WTC11 (cell line): ENCODE data around the gene TRIM66. TPM values are rescaled to one million over a fixed set of nuclear protein-coding genes. Genes with fewer than 3 reads are reported as not detected.

Experiments used
- ATAC-seq: fragments of 200-7000 bp; cut with Tn5 transposase; 2 replicates; pipeline ENCODE4 v1.10.0; 2021; ENCODE audit warnings: mild to moderate bottlenecking, moderate library complexity
- CTCF ChIA-PET: fragments of 300-600 bp; sonication (Branson Sonifier 250); formaldehyde crosslinking; loops from one replicate; lab custom pipeline; 2021; ENCODE audit warnings: antibody characterized with exemption; lab: Charles Lee
- POLR2A ChIA-PET: fragments of 350-600 bp; sonication (Branson Sonifier 250); formaldehyde crosslinking; loops from one replicate; lab custom pipeline; 2021; ENCODE audit warnings: antibody characterized with exemption; lab: Charles Lee
- DNase-seq: peaks from one replicate; pipeline ENCODE4 v3.0.0; 2021; ENCODE audit warnings: low spot score
- H3K27ac Mint-ChIP-seq: 2 replicates; pipeline ENCODE4 v1.8.0; 2021; ENCODE audit warnings: mixed read lengths
- H3K27me3 Mint-ChIP-seq: 2 replicates; pipeline ENCODE4 v1.8.0; 2021; ENCODE audit warnings: low read depth, mild to moderate bottlenecking, moderate library complexity, mixed read lengths
- H3K36me3 Mint-ChIP-seq: 2 replicates; pipeline ENCODE4 v1.8.0; 2021; ENCODE audit warnings: mixed read lengths
- H3K4me1 Mint-ChIP-seq: 2 replicates; pipeline ENCODE4 v1.8.0; 2022; ENCODE audit warnings: mixed read lengths
- H3K4me3 Mint-ChIP-seq: 2 replicates; pipeline ENCODE4 v1.8.0; 2021; ENCODE audit warnings: mild to moderate bottlenecking, moderate library complexity, mixed read lengths
- H3K9me3 Mint-ChIP-seq: 2 replicates; pipeline ENCODE4 v1.8.0; 2021; ENCODE audit warnings: mixed read lengths
- CREM ChIP-seq: sonication (generic); formaldehyde crosslinking; IDR thresholded peaks from 2 replicates; pipeline ENCODE4 v1.8.1; 2022; ENCODE audit warnings: mild to moderate bottlenecking, missing genetic modification reagents, moderate library complexity
- ELF4 ChIP-seq: sonication (generic); formaldehyde crosslinking; IDR thresholded peaks from 2 replicates; pipeline ENCODE4 v1.8.1; 2022; ENCODE audit warnings: low read depth, mild to moderate bottlenecking, moderate library complexity, missing genetic modification reagents
- ESRRA ChIP-seq: sonication (generic); formaldehyde crosslinking; IDR thresholded peaks from 2 replicates; pipeline ENCODE4 v1.8.1; 2022; ENCODE audit warnings: mild to moderate bottlenecking, missing genetic modification reagents, borderline replicate concordance
- KAT7 ChIP-seq: sonication (generic); formaldehyde crosslinking; IDR thresholded peaks from 2 replicates; pipeline ENCODE4 v1.8.1; 2023; ENCODE audit warnings: missing genetic modification reagents, mild to moderate bottlenecking, borderline replicate concordance
- NFYB ChIP-seq: sonication (generic); formaldehyde crosslinking; conservative IDR thresholded peaks from 2 replicates; pipeline ENCODE4 v1.8.0; 2022; ENCODE audit warnings: low read depth, missing genetic modification reagents
- NR2C2 ChIP-seq: sonication (generic); formaldehyde crosslinking; IDR thresholded peaks from 2 replicates; pipeline ENCODE4 v1.8.0; 2022; ENCODE audit warnings: mild to moderate bottlenecking, missing genetic modification reagents
- NR3C1 ChIP-seq: sonication (generic); formaldehyde crosslinking; conservative IDR thresholded peaks from 2 replicates; pipeline ENCODE4 v1.8.1; 2023; ENCODE audit warnings: low read depth, mild to moderate bottlenecking, missing genetic modification reagents
- OVOL2 ChIP-seq: fragments of 250-450 bp; sonication (Bioruptor Pico); IDR thresholded peaks from 2 replicates; pipeline ENCODE4 v1.9.0; 2021; ENCODE audit warnings: mild to moderate bottlenecking, borderline replicate concordance
- RELA ChIP-seq: sonication (generic); formaldehyde crosslinking; IDR thresholded peaks from 2 replicates; pipeline ENCODE4 v1.8.1; 2022; ENCODE audit warnings: missing genetic modification reagents, mild to moderate bottlenecking, borderline replicate concordance
- SMAD4 ChIP-seq: sonication (generic); formaldehyde crosslinking; IDR thresholded peaks from 2 replicates; pipeline ENCODE4 v1.8.0; 2022; ENCODE audit warnings: mild to moderate bottlenecking, missing genetic modification reagents
- SOX15 ChIP-seq: fragments of 250-450 bp; sonication (Bioruptor Pico); IDR thresholded peaks from 2 replicates; pipeline ENCODE4 v1.9.0; 2021; ENCODE audit warnings: mild to moderate bottlenecking
- SP1 ChIP-seq: sonication (generic); formaldehyde crosslinking; conservative IDR thresholded peaks from 2 replicates; pipeline ENCODE4 v1.8.1; 2022; ENCODE audit warnings: missing genetic modification reagents
- ZNF219 ChIP-seq: sonication (generic); formaldehyde crosslinking; IDR thresholded peaks from 2 replicates; pipeline ENCODE4 v1.8.0; 2023; ENCODE audit warnings: missing genetic modification reagents, mild to moderate bottlenecking, borderline replicate concordance
- ZNF317 ChIP-seq: sonication (generic); formaldehyde crosslinking; IDR thresholded peaks from 2 replicates; pipeline ENCODE4 v1.8.1; 2023; ENCODE audit warnings: low read depth, mild to moderate bottlenecking, moderate library complexity, missing genetic modification reagents, borderline replicate concordance
- ZNF671 ChIP-seq: fragments of 250-450 bp; sonication (Bioruptor Pico); IDR thresholded peaks from 2 replicates; pipeline ENCODE4 v1.8.0; 2021; ENCODE audit warnings: mild to moderate bottlenecking
- total RNA-seq: library from RNA; stranded (reverse); gene quantifications from 3 replicates; pipeline ENCODE4 v1.2.3, GENCODE V29; 2021
- TF ChIP-seq, protein P1 (sequence below): sonication (generic); formaldehyde crosslinking; IDR thresholded peaks from 2 replicates; pipeline ENCODE4 v1.8.1; 2022; ENCODE audit warnings: mild to moderate bottlenecking, moderate library complexity, missing genetic modification reagents
- TF ChIP-seq, protein P2 (sequence below): fragments of 250-450 bp; sonication (Bioruptor Pico); IDR thresholded peaks from 2 replicates; pipeline ENCODE4 v2.1.2; 2022; ENCODE audit warnings: mild to moderate bottlenecking, moderate library complexity
- TF ChIP-seq, protein P3 (sequence below): sonication (generic); formaldehyde crosslinking; IDR thresholded peaks from 2 replicates; pipeline ENCODE4 v1.8.1; 2023; ENCODE audit warnings: mild to moderate bottlenecking, missing genetic modification reagents, borderline replicate concordance
- TF ChIP-seq, protein P4 (sequence below): sonication (generic); formaldehyde crosslinking; IDR thresholded peaks from 2 replicates; pipeline ENCODE4 v1.8.0; 2022; ENCODE audit warnings: mild to moderate bottlenecking, missing genetic modification reagents
- TF ChIP-seq, protein P5 (sequence below): sonication (generic); formaldehyde crosslinking; IDR thresholded peaks from 2 replicates; pipeline ENCODE4 v1.8.0; 2022; ENCODE audit warnings: mild to moderate bottlenecking, missing genetic modification reagents

TRIM66 gene
- total RNA-seq, 1 experiment from 2014 or later: 5.6 TPM

DNA sequence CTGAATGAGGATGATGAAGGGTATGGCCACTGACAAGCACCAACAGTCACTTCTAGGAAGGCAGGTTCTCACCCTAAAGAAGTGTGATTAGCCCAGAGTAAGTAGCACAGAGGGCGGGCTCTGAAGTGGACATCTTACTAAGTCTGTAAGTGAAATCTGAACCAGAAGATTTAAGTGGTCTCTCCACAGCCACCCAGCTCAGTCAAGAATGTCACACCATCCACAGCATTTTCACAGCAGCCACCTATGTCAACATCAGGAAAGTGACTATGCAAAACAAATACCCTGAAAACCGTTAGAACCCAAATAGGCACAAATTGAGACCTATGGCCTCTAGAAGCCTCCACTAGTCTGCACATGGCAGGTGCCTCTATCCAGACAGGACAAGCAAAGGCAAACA lies 65.4 kb downstream of the TRIM66 start:
- Mint-ChIP-seq H3K4me3 (no peak overlapping the region), H3K27ac (no peak overlapping the region), H3K9me3 (no peaks in the 10 kb centered on the region)
- no peak for TF ChIP-seq SP1
- TF ChIP-seq, protein P1, sequence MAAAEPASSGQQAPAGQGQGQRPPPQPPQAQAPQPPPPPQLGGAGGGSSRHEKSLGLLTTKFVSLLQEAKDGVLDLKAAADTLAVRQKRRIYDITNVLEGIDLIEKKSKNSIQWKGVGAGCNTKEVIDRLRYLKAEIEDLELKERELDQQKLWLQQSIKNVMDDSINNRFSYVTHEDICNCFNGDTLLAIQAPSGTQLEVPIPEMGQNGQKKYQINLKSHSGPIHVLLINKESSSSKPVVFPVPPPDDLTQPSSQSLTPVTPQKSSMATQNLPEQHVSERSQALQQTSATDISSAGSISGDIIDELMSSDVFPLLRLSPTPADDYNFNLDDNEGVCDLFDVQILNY: no peak
- no peak for TF ChIP-seq ELF4 (CRISPR knock-in tag)
- no peak for TF ChIP-seq NFYB (CRISPR knock-in tag)
- no peak for TF ChIP-seq SMAD4
- no peak for TF ChIP-seq CREM (CRISPR knock-in tag)
- no peak for TF ChIP-seq ZNF219 (CRISPR knock-in tag)
- TF ChIP-seq, protein P2, sequence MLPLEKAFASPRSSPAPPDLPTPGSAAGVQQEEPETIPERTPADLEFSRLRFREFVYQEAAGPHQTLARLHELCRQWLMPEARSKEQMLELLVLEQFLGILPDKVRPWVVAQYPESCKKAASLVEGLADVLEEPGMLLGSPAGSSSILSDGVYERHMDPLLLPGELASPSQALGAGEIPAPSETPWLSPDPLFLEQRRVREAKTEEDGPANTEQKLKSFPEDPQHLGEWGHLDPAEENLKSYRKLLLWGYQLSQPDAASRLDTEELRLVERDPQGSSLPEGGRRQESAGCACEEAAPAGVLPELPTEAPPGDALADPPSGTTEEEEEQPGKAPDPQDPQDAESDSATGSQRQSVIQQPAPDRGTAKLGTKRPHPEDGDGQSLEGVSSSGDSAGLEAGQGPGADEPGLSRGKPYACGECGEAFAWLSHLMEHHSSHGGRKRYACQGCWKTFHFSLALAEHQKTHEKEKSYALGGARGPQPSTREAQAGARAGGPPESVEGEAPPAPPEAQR (CRISPR knock-in tag): no peak
- TF ChIP-seq, all 79 proteins: peak for 0
- CTCF ChIA-PET: no interaction called here
- no peaks in the 10 kb centered on the region for H3K27me3 Mint-ChIP-seq
- ATAC-seq (no peak), DNase-seq (no peak)
- 0 out of 2 replicates have a peak, but pooled peaks cover 4% of the 10 kb centered on the region for H3K4me1 Mint-ChIP-seq
- H3K36me3 Mint-ChIP-seq: no peaks in the 10 kb centered on the region
- POLR2A ChIA-PET: no interaction called here

DNA sequence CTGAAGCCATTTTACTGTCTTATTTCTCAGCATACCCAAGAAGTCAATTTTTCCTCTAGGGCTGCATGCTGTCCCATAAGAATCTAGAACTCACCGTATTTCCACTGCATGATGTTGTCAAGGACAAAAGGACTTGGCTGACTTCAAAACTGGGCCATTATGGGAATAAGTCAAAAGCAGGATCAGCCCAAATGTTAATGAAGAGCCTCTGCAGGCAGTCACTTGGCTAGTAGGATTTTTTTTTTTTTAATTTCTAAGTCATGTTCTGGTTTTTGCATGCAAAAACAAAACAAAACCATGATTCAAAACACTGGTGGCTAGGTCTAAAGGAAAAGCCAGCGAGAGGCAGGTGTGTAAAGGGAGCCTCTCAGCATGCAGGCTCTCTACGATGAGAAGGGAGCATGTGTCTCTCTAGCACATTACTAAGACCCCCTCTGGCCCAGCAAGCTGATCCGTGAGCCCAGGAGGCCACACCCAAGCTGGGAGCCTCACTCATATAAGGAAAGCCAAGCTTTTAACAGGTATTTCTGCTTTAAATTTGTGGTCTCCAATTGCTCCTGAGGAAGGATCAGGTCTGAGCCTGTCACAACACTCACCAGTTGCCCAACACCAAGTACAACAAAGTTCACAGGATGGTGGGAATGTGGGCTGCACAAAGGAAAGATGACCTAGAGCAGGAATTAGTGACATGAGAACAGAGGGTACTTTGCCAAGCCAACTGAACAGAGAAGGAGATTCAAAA lies 67.0 kb downstream of the TRIM66 start:
- ChIA-PET CTCF (interaction anchor here (0.7 kb wide), 1 partner anchor 317 kb away, joined by 3 read pairs; no protein-coding TSS in a partner anchor), POLR2A (no interaction called here)
- H3K9me3 Mint-ChIP-seq: no peaks in the 10 kb centered on the region
- no peaks in the 10 kb centered on the region for H3K27me3 Mint-ChIP-seq
- 0 out of 2 replicates have a peak, but pooled peaks cover 4% of the 10 kb centered on the region for H3K4me1 Mint-ChIP-seq
- no peak for TF ChIP-seq OVOL2 (CRISPR knock-in tag)
- no peak for TF ChIP-seq ZNF317 (CRISPR knock-in tag)
- TF ChIP-seq KAT7: no peak
- TF ChIP-seq SOX15 (CRISPR knock-in tag): no peak
- no peak for TF ChIP-seq ZNF671 (CRISPR knock-in tag)
- TF ChIP-seq, all 79 proteins: peak for 0
- DNase-seq: no peak
- no peaks in the 10 kb centered on the region for H3K36me3 Mint-ChIP-seq
- no peak for ATAC-seq
- H3K27ac Mint-ChIP-seq: no peak overlapping the region
- H3K4me3 Mint-ChIP-seq: no peak overlapping the region

DNA sequence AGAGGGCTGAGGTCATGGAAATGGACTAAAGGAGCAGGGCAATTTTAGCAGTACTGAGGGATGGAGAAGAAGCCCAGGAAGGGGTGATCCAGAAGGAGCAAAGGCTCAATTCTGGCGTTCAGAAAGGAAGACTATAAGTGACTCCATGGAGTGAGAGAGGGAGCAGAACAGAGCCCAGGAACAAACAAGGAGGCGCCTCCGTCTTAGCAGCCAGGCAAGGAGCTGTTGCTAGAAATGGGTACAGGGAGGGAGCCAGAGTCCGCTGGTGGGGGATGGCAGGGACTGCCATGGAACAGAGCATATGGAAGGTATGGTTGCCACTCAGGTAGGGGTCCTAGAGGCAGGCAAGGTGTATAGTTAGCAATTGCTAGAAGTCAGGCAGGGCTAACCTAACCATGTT lies 68.0 kb downstream of the TRIM66 start:
- H3K27ac Mint-ChIP-seq: no peak overlapping the region
- no peak for ATAC-seq
- ChIA-PET POLR2A (no interaction called here), CTCF (interaction anchor here (0.7 kb wide), 1 partner anchor 318 kb away, joined by 3 read pairs; no protein-coding TSS in a partner anchor)
- 0 out of 2 replicates have a peak, but pooled peaks cover 4% of the 10 kb centered on the region for H3K4me1 Mint-ChIP-seq
- H3K36me3 Mint-ChIP-seq: no peaks in the 10 kb centered on the region
- H3K9me3 Mint-ChIP-seq: no peaks in the 10 kb centered on the region
- DNase-seq: no peak
- H3K27me3 Mint-ChIP-seq: no peaks in the 10 kb centered on the region
- no peak overlapping the region for H3K4me3 Mint-ChIP-seq
- TF ChIP-seq, protein P3, sequence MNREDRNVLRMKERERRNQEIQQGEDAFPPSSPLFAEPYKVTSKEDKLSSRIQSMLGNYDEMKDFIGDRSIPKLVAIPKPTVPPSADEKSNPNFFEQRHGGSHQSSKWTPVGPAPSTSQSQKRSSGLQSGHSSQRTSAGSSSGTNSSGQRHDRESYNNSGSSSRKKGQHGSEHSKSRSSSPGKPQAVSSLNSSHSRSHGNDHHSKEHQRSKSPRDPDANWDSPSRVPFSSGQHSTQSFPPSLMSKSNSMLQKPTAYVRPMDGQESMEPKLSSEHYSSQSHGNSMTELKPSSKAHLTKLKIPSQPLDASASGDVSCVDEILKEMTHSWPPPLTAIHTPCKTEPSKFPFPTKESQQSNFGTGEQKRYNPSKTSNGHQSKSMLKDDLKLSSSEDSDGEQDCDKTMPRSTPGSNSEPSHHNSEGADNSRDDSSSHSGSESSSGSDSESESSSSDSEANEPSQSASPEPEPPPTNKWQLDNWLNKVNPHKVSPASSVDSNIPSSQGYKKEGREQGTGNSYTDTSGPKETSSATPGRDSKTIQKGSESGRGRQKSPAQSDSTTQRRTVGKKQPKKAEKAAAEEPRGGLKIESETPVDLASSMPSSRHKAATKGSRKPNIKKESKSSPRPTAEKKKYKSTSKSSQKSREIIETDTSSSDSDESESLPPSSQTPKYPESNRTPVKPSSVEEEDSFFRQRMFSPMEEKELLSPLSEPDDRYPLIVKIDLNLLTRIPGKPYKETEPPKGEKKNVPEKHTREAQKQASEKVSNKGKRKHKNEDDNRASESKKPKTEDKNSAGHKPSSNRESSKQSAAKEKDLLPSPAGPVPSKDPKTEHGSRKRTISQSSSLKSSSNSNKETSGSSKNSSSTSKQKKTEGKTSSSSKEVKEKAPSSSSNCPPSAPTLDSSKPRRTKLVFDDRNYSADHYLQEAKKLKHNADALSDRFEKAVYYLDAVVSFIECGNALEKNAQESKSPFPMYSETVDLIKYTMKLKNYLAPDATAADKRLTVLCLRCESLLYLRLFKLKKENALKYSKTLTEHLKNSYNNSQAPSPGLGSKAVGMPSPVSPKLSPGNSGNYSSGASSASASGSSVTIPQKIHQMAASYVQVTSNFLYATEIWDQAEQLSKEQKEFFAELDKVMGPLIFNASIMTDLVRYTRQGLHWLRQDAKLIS: no peak
- TF ChIP-seq, protein P4, sequence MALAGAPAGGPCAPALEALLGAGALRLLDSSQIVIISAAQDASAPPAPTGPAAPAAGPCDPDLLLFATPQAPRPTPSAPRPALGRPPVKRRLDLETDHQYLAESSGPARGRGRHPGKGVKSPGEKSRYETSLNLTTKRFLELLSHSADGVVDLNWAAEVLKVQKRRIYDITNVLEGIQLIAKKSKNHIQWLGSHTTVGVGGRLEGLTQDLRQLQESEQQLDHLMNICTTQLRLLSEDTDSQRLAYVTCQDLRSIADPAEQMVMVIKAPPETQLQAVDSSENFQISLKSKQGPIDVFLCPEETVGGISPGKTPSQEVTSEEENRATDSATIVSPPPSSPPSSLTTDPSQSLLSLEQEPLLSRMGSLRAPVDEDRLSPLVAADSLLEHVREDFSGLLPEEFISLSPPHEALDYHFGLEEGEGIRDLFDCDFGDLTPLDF (CRISPR knock-in tag): no peak
- TF ChIP-seq KAT7: no peak
- no peak for TF ChIP-seq SP1
- TF ChIP-seq NR2C2: no peak
- TF ChIP-seq NR3C1 (CRISPR knock-in tag): no peak
- TF ChIP-seq RELA: no peak
- TF ChIP-seq, protein P5, sequence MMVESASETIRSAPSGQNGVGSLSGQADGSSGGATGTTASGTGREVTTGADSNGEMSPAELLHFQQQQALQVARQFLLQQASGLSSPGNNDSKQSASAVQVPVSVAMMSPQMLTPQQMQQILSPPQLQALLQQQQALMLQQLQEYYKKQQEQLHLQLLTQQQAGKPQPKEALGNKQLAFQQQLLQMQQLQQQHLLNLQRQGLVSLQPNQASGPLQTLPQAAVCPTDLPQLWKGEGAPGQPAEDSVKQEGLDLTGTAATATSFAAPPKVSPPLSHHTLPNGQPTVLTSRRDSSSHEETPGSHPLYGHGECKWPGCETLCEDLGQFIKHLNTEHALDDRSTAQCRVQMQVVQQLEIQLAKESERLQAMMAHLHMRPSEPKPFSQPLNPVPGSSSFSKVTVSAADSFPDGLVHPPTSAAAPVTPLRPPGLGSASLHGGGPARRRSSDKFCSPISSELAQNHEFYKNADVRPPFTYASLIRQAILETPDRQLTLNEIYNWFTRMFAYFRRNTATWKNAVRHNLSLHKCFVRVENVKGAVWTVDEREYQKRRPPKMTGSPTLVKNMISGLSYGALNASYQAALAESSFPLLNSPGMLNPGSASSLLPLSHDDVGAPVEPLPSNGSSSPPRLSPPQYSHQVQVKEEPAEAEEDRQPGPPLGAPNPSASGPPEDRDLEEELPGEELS (CRISPR knock-in tag): no peak
- no peak for TF ChIP-seq ESRRA
